Colonic mucosa (tissue), 4 donors: Measurements from ENCODE around the gene FARP1. TPM values are rescaled to one million over a fixed set of nuclear protein-coding genes. Genes with fewer than 3 reads are reported as not detected.

Source experiments
- DNase-seq: peaks from one replicate; pipeline ENCODE4 v3.0.0-alpha.2; 2020
- H3K27ac ChIP-seq: fragments of 200-600 bp; one replicate; pipeline ENCODE4 v1.8.0; 2021
- H3K27me3 ChIP-seq: fragments of 200-600 bp; one replicate; pipeline ENCODE4 v1.8.0; 2021
- H3K36me3 ChIP-seq: fragments of 200-600 bp; one replicate; pipeline ENCODE4 v1.8.0; 2021
- H3K4me1 ChIP-seq: fragments of 200-600 bp; one replicate; pipeline ENCODE4 v1.8.0; 2021; ENCODE audit warnings: mild to moderate bottlenecking
- H3K4me3 ChIP-seq: fragments of 200-600 bp; one replicate; pipeline ENCODE4 v1.8.0; 2021
- H3K9ac ChIP-seq, 2 donors: one replicate each; pipeline ENCODE4 v1.7.0; 2013; ENCODE audit warnings: control low read depth in 2 of 2, low read depth in 2 of 2, low read length in 2 of 2
- H3K9me3 ChIP-seq: fragments of 200-600 bp; one replicate; pipeline ENCODE4 v1.8.0; 2021
- CTCF ChIP-seq: fragments of 200-600 bp; IDR thresholded peaks from one replicate; pipeline ENCODE4 v1.8.0; 2022; ENCODE audit warnings: antibody characterized with exemption, mild to moderate bottlenecking
- intact Hi-C: fragments of 100-400 bp; cut with DNase I; formaldehyde crosslinking; loops from one replicate; pipeline ENCODE4 v1.14.1; 2022
- total RNA-seq, 2 donors: library from RNA; stranded (reverse); fragmentation: NEBNext Ultra II Directional in 1 of 2; extraction: Animal tissue kit (Norgen Biotek cat#: 25700) in 1 of 2; gene quantifications; one replicate each; pipeline ENCODE4 v1.2.1, GENCODE V29; 2021
- donor health status: healthy.
- donor health status: DM: no; HTN: no; CAD: no.
- donor health status: DM: no; HTN: no; CAD: no.

FARP1 gene
- total RNA-seq, 2 donors from 2014 or later = 39.1 to 53.5 TPM

GRCh38 chr13:98436233-98436910, 293.5 kb downstream of the FARP1 start:
- Histone ChIP-seq H3K36me3 (no peaks in the 10 kb centered on the region), H3K4me3 (no peak overlapping the region), H3K4me1 (no peaks in the 10 kb centered on the region), H3K9ac (no peak overlapping the region), H3K27me3 (no peaks in the 10 kb centered on the region), H3K9me3 (no peaks in the 10 kb centered on the region), H3K27ac (no peak overlapping the region)
- intact Hi-C loops = loop anchor here (10.0 kb wide), 1 partner anchor 582 kb away; no protein-coding TSS in a partner anchor
- no peak for DNase-seq
- TF ChIP-seq CTCF = no peak

DNA sequence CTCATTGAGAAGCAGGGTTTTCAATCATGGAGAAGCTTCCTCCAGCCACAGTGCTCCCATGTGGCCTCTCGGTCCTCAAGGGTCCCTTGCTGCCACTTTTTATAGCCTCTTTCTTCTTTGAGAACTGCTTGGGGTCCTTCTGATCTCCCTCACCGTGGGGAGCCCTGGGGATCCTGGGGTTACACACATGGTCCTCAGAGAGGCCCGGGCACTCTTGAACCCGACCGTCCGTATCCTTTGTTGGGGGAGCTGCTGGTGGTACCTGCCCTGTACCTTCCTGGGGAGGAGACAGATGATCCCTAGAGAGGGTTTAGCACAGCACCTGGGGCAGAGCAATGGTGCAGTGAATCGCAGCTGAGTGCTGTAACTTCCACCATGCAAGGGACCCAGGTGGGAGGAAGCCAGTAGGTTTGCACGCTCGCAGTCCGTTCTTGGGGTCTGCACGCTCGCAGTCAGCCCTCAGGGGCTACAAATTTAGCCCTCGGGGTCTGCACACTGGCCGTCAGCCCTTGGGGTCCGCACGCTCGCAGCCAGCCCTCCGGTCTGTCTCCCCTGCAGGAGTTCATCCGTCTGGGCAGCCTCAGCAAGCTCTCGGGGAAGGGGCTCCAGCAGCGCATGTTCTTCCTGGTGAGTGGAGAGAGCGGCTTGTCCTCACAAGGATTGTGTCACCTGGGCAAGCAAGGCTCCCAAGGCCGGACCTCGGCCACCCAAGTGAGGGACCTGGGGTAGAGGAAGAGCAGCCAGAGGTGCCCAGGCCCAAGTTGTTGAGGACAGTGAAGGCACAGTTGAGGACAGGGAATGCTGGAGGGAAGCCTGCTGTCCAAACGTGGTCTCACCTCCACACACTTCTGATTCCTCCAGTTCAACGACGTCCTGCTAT, 295.6 kb downstream of the FARP1 start:
- Histone ChIP-seq H3K4me3 (no peak overlapping the region), H3K9ac (no peak overlapping the region), H3K9me3 (no peaks in the 10 kb centered on the region), H3K36me3 (no peaks in the 10 kb centered on the region), H3K4me1 (no peaks in the 10 kb centered on the region), H3K27ac (no peak overlapping the region), H3K27me3 (no peaks in the 10 kb centered on the region)
- no peak for DNase-seq
- intact Hi-C loops = loop anchor here (10.0 kb wide), 1 partner anchor 584 kb away; no protein-coding TSS in a partner anchor
- TF ChIP-seq CTCF = no peak

GRCh38 chr13:98439126-98439828, 296.4 kb downstream of the FARP1 start:
- no peak for TF ChIP-seq CTCF
- no peak overlapping the region for H3K4me3 ChIP-seq
- H3K4me1 ChIP-seq = no peaks in the 10 kb centered on the region
- no peaks in the 10 kb centered on the region for H3K36me3 ChIP-seq
- H3K9me3 ChIP-seq = no peaks in the 10 kb centered on the region
- no peak overlapping the region for H3K27ac ChIP-seq
- H3K27me3 ChIP-seq = no peaks in the 10 kb centered on the region
- DNase-seq = no peak
- no peak overlapping the region for H3K9ac ChIP-seq
- intact Hi-C loops = loop anchor here (10.0 kb wide), 1 partner anchor 584 kb away; no protein-coding TSS in a partner anchor

DNA sequence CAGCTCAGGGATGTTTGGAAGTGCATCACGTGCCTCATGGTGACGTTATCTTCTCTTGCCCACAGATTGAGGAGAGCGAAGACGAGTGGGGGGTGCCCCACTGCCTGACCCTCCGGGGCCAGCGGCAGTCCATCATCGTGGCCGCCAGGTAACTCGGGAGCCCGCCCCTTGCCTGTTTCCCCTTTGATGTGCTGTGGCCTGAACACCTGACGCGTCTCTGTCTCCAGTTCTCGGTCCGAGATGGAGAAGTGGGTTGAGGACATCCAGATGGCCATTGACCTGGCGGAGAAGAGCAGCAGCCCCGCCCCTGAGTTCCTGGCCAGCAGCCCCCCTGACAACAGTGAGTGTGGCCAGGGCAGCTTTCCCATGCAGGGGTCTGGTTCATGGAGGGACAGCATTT, 297.0 kb downstream of the FARP1 start:
- no peak overlapping the region for H3K4me3 ChIP-seq
- H3K27ac ChIP-seq = no peak overlapping the region
- no peak for DNase-seq
- intact Hi-C loops = loop anchor here (5.0 to 10.0 kb wide), 2 partner anchors 232 to 585 kb away; no protein-coding TSS in a partner anchor
- H3K9ac ChIP-seq = no peak overlapping the region
- no peaks in the 10 kb centered on the region for H3K9me3 ChIP-seq
- TF ChIP-seq CTCF = no peak
- H3K27me3 ChIP-seq = no peaks in the 10 kb centered on the region
- no peaks in the 10 kb centered on the region for H3K36me3 ChIP-seq
- H3K4me1 ChIP-seq = no peaks in the 10 kb centered on the region

DNA sequence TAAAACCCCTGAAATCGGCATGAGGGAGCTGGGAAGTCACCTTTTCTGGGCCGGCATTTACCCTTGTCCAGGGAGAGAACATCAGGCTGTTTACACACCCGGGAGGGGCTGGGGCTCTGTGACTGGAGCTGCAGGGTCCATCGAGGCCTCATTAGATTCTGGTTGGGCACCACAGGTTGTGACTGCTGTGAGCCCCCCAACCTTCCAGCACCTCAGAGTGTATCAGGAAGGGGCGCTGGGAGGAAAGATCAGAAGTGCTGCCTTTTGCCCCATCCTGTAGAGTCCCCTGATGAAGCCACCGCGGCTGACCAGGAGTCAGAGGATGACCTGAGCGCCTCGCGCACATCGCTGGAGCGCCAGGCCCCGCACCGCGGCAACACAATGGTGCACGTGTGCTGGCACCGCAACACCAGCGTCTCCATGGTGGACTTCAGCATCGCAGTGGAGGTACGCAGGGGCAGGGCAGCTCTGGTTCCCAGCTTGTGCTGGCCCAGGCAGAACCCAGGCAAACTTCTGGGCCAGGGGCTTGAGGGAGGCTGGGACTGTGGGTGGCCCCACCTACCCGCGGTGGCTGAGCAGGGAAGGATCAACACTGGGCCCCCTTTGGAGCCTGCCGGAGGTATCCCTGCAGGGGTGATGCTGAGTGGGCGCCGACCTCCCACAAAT, 297.6 kb downstream of the FARP1 start:
- no peaks in the 10 kb centered on the region for H3K27me3 ChIP-seq
- no peaks in the 10 kb centered on the region for H3K4me1 ChIP-seq
- no peak overlapping the region for H3K9ac ChIP-seq
- H3K4me3 ChIP-seq = no peak overlapping the region
- no peak for TF ChIP-seq CTCF
- H3K27ac ChIP-seq = no peak overlapping the region
- no peaks in the 10 kb centered on the region for H3K36me3 ChIP-seq
- intact Hi-C loops = loop anchor here (5.0 kb wide), 1 partner anchor 232 kb away; no protein-coding TSS in a partner anchor
- no peak for DNase-seq
- no peaks in the 10 kb centered on the region for H3K9me3 ChIP-seq
